Liver (tissue), 9 donors: Measurements from ENCODE around the gene IRF3. TPM values are rescaled to one million over a fixed set of nuclear protein-coding genes. Genes with fewer than 3 reads are reported as not detected.

Experiments
- DNase-seq: peaks from one replicate; pipeline ENCODE4 v3.0.0-alpha.2; 2017; ENCODE audit warnings: low spot score
- H3K27ac ChIP-seq, 2 donors: one replicate each; pipeline ENCODE4 v1.7.0; 2013; ENCODE audit warnings: inconsistent platforms in 2 of 2, low read length in 2 of 2, control low read depth in 1 of 2, low read depth in 1 of 2, mild to moderate bottlenecking in 1 of 2
- H3K27me3 ChIP-seq, 4 donors: one replicate each; pipeline versions ENCODE4 v1.6.1 to v1.7.0; 2013; ENCODE audit warnings: low read length in 3 of 4, inconsistent platforms in 1 of 4, mild to moderate bottlenecking in 1 of 4, moderate library complexity in 1 of 4; ENCODE audit not compliant: control insufficient read depth in 4 of 4, insufficient read depth in 4 of 4
- H3K36me3 ChIP-seq, 4 donors: one replicate each; pipeline versions ENCODE4 v1.6.1 to v1.7.0; 2013; ENCODE audit warnings: low read length in 3 of 4, mild to moderate bottlenecking in 3 of 4, low read depth in 1 of 4, moderate library complexity in 1 of 4; ENCODE audit not compliant: control insufficient read depth in 4 of 4, insufficient read depth in 3 of 4
- H3K4me1 ChIP-seq, 4 donors: one replicate each; pipeline versions ENCODE4 v1.6.1 to v1.7.0; 2013; ENCODE audit warnings: low read length in 3 of 4, mild to moderate bottlenecking in 3 of 4, moderate library complexity in 1 of 4; ENCODE audit not compliant: control insufficient read depth in 4 of 4, insufficient read depth in 4 of 4
- H3K4me3 ChIP-seq, 3 donors: one replicate each; pipeline versions ENCODE4 v1.6.1 to v1.7.0; 2013; ENCODE audit warnings: low read length in 3 of 3, control low read depth in 1 of 3, low read depth in 1 of 3, mild to moderate bottlenecking in 1 of 3
- H3K9ac ChIP-seq, 2 donors: one replicate each; pipeline ENCODE4 v1.7.0; 2013; ENCODE audit warnings: low read length in 2 of 2, mild to moderate bottlenecking in 2 of 2, moderate library complexity in 2 of 2, control low read depth in 1 of 2, low read depth in 1 of 2
- H3K9me3 ChIP-seq, 4 donors: one replicate each; pipeline versions ENCODE4 v1.6.1 to v1.7.0; 2013; ENCODE audit warnings: low read length in 3 of 4; ENCODE audit not compliant: control insufficient read depth in 4 of 4
- FOXA1 ChIP-seq: IDR thresholded peaks from 2 replicates; pipeline ENCODE4 v1.6.1; 2016; ENCODE audit warnings: antibody characterized with exemption
- FOXA2 ChIP-seq: IDR thresholded peaks from 2 replicates; pipeline ENCODE4 v1.6.1; 2016; ENCODE audit warnings: antibody characterized with exemption
- GABPA ChIP-seq, 2 donors: IDR thresholded peaks in 1 of 2; conservative IDR thresholded peaks in 1 of 2; 2 replicates each; pipeline ENCODE4 v1.6.1; 2016; ENCODE audit warnings: antibody characterized with exemption in 2 of 2, mild to moderate bottlenecking in 1 of 2, moderate library complexity in 1 of 2
- HNF4A ChIP-seq, 2 donors: conservative IDR thresholded peaks; 2 replicates each; pipeline ENCODE4 v1.6.1; 2016; ENCODE audit warnings: antibody characterized with exemption in 2 of 2, mild to moderate bottlenecking in 2 of 2
- HNF4G ChIP-seq: IDR thresholded peaks from 2 replicates; pipeline ENCODE4 v1.6.1; 2016; ENCODE audit warnings: antibody characterized with exemption
- JUND ChIP-seq, 2 donors: IDR thresholded peaks; 2 replicates each; pipeline ENCODE4 v1.6.1; 2016; ENCODE audit warnings: antibody characterized with exemption in 2 of 2
- NR2F2 ChIP-seq: IDR thresholded peaks from 2 replicates; pipeline ENCODE4 v1.6.1; 2016; ENCODE audit warnings: antibody characterized with exemption
- RAD21 ChIP-seq, 2 donors: IDR thresholded peaks; 2 replicates each; pipeline ENCODE4 v1.6.1; 2016; ENCODE audit warnings: antibody characterized with exemption in 2 of 2, mild to moderate bottlenecking in 2 of 2
- RXRA ChIP-seq, 2 donors: IDR thresholded peaks; 2 replicates each; pipeline ENCODE4 v1.6.1; 2017 to 2018; ENCODE audit warnings: antibody characterized with exemption in 2 of 2, mild to moderate bottlenecking in 1 of 2
- SP1 ChIP-seq: IDR thresholded peaks from 2 replicates; pipeline ENCODE4 v1.6.1; 2018; ENCODE audit warnings: antibody characterized with exemption, mild to moderate bottlenecking
- TAF1 ChIP-seq: conservative IDR thresholded peaks from 2 replicates; pipeline ENCODE4 v1.6.1; 2016; ENCODE audit warnings: antibody characterized with exemption, mild to moderate bottlenecking
- YY1 ChIP-seq: IDR thresholded peaks from 2 replicates; pipeline ENCODE4 v1.6.1; 2016; ENCODE audit warnings: antibody characterized with exemption, mild to moderate bottlenecking
- ZBTB33 ChIP-seq: IDR thresholded peaks from 2 replicates; pipeline ENCODE4 v1.6.1; 2016; ENCODE audit warnings: antibody characterized with exemption
- WGBS: extraction: QIAGEN DNeasy Blood & Tissue Kit; methylation state at CpG from one replicate; pipeline ENCODE4 v1.1.7; 2013; 5-methylcytosine and 5-hydroxymethylcytosine counted together
- polyA plus RNA-seq, 2 donors: library from polyadenylated mRNA; stranded (reverse) in 1 of 2; unstranded in 1 of 2; fragments of 200-250 nt in 1 of 2; fragments of >200 nt in 1 of 2; fragmentation: Nextera tagmentation in 1 of 2; extraction: Ambion mirVana in 1 of 2; gene quantifications; one replicate each; pipeline versions ENCODE4 v1.2.1 to v1.2.3, GENCODE V29; 2013 to 2015
- total RNA-seq, 2 donors: library from RNA; depleted of rRNA; stranded (reverse); fragments of >200 nt; gene quantifications; one replicate each; pipeline ENCODE4 v1.2.3, GENCODE V29; 2014
- TF ChIP-seq, protein P1 (sequence below): IDR thresholded peaks from 2 replicates; pipeline ENCODE4 v1.6.1; 2016; ENCODE audit warnings: antibody characterized with exemption
- TF ChIP-seq, protein P2 (sequence below): IDR thresholded peaks from 2 replicates; pipeline ENCODE4 v1.6.1; 2016; ENCODE audit warnings: antibody characterized with exemption
- TF ChIP-seq, protein P3 (sequence below): IDR thresholded peaks from 2 replicates; pipeline ENCODE4 v1.6.1; 2016; ENCODE audit warnings: antibody characterized with exemption, mild to moderate bottlenecking
- donor health status: healthy.
- donor health status: healthy.
- donor health status: healthy.
- donor health status: healthy.
- donor health status: healthy.

Gene IRF3
- total and polyA plus RNA-seq, 4 donors, result 18.2 to 33.6 (median 28.1) TPM

DNA sequence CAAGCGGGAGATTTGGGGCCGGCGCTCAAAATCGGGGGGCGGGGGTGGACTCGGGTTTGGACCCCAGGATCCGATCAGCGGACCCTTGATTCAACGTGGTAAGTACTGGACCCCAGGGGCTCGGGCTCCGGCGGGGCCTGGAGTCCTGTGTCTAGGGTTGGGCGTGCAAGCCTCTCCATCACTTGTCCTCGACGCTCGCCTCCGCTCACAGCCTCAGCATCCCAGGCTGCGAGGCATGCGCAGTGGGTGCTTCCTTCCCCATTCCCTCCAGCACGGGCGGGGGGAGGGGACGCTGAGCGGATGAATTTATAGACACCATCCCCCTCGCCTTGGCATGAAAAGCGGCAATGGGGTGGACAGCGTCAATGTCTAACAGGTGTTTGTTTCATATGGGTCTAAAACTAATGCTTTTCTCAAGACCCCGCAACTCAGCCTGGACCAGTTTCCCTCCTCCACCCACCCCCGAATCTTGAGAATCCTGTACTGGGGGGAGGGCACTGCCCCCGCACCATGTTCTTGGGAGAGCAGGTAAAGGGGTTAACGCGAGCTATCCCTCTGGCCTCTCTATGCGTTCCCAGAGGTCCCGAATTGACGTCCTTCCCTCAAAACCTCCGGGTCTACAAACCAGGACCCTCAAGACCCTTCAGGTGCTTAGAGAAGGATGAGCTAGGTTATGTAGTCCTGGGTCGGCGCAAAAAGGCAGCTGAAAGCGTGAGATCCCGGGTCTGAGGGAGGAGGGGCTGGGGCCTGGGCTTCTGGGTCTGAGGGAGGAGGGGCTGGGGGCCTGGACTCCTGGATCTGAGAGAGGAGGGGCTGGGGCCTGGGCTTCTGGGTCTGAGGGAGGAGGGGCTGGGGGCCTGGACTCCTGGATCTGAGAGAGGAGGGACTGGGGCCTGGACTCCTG is 25.8 kb upstream of the IRF3 start:
- H3K36me3 ChIP-seq, result peaks cover 0 to 10% (median 3%) of the 10 kb centered on the region in 4 donors
- peak overlapping the region in 1 of 2 donors; percentile 32 for H3K9ac ChIP-seq
- no peaks in the 10 kb centered on the region for H3K9me3 ChIP-seq
- H3K27ac ChIP-seq, result no peak overlapping the region
- H3K27me3 ChIP-seq, result no peaks in the 10 kb centered on the region
- 19% methylated on average over 39 of the region's 39 CpGs for WGBS
- no peak for DNase-seq
- peaks cover 3 to 29% (median 16%) of the 10 kb centered on the region in 4 donors for H3K4me1 ChIP-seq
- TF ChIP-seq, protein P1, sequence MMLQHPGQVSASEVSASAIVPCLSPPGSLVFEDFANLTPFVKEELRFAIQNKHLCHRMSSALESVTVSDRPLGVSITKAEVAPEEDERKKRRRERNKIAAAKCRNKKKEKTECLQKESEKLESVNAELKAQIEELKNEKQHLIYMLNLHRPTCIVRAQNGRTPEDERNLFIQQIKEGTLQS, result no peak
- no peak for TF ChIP-seq GABPA (IDR thresholded peaks at IDR 0.05 in 1 of 2, conservative IDR thresholded peaks at IDR 0.05 in 1 of 2)
- TF ChIP-seq, protein P2, sequence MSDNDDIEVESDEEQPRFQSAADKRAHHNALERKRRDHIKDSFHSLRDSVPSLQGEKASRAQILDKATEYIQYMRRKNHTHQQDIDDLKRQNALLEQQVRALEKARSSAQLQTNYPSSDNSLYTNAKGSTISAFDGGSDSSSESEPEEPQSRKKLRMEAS, result no peak
- TF ChIP-seq HNF4A (conservative IDR thresholded peaks at IDR 0.05), result no peak
- TF ChIP-seq, protein P3, sequence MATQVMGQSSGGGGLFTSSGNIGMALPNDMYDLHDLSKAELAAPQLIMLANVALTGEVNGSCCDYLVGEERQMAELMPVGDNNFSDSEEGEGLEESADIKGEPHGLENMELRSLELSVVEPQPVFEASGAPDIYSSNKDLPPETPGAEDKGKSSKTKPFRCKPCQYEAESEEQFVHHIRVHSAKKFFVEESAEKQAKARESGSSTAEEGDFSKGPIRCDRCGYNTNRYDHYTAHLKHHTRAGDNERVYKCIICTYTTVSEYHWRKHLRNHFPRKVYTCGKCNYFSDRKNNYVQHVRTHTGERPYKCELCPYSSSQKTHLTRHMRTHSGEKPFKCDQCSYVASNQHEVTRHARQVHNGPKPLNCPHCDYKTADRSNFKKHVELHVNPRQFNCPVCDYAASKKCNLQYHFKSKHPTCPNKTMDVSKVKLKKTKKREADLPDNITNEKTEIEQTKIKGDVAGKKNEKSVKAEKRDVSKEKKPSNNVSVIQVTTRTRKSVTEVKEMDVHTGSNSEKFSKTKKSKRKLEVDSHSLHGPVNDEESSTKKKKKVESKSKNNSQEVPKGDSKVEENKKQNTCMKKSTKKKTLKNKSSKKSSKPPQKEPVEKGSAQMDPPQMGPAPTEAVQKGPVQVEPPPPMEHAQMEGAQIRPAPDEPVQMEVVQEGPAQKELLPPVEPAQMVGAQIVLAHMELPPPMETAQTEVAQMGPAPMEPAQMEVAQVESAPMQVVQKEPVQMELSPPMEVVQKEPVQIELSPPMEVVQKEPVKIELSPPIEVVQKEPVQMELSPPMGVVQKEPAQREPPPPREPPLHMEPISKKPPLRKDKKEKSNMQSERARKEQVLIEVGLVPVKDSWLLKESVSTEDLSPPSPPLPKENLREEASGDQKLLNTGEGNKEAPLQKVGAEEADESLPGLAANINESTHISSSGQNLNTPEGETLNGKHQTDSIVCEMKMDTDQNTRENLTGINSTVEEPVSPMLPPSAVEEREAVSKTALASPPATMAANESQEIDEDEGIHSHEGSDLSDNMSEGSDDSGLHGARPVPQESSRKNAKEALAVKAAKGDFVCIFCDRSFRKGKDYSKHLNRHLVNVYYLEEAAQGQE, result no peak
- TF ChIP-seq NR2F2, result no peak
- no peak for TF ChIP-seq HNF4G
- TF ChIP-seq FOXA1, result no peak
- no peak for TF ChIP-seq ZBTB33
- TF ChIP-seq SP1, result no peak
- TF ChIP-seq YY1, result no peak
- no peak for TF ChIP-seq JUND (IDR thresholded peaks at IDR 0.05)
- no peak for TF ChIP-seq TAF1
- TF ChIP-seq FOXA2, result no peak
- TF ChIP-seq RAD21 (IDR thresholded peaks at IDR 0.05), result no peak
- no peak for TF ChIP-seq RXRA (IDR thresholded peaks at IDR 0.05)
- H3K4me3 ChIP-seq, result peak overlapping the region in 1 of 3 donors; percentile 28

DNA sequence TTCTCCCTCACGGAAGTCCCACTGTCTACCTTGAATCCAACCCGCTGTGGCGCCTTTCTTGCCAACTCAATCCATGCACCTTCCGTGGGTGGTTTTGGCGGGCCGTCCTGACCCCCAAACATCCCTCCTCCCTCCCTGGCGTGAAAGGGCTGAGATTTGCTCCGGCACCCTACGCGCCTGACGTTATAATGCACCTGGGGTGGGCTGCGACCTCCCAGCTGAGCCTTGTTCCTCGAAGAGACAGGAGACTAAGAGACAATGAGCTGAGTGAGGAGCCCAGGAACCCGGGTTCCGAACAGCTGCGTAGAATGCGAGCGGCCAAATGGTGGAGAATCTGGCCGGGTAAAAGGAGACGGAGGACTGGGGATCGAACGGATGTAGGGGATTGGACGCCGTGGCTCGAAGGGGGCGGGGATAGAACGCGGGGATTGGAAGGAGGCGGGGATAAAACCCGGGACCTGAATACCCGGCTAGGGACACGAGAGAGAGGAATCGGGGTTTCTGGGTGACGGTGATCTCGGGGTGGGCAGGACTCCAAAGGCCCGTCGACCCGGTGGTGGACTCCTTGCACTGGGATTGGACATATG is 25.1 kb upstream of the IRF3 start, which contains the start of gene CPT1C:
CPT1C (plus strand) TSS at position 461 of the 587 bp plus-strand sequence. CDS start 1,137 bp downstream, outside the sequence.
- H3K27me3 ChIP-seq, result no peaks in the 10 kb centered on the region
- H3K9ac ChIP-seq, result peak within 1 kb of the TSS; percentile 32 to 37
- no peak for TF ChIP-seq JUND (IDR thresholded peaks at IDR 0.05)
- no peak for TF ChIP-seq SP1
- TF ChIP-seq, protein P1, result no peak
- no peak for TF ChIP-seq YY1
- no peak for TF ChIP-seq TAF1
- TF ChIP-seq FOXA1, result no peak
- peaks cover 0 to 16% (median 6%) of the 10 kb centered on the region in 4 donors for H3K36me3 ChIP-seq
- WGBS, result 3% methylated on average over 38 of the region's 38 CpGs
- peak within 1 kb of the TSS in 2 of 3 donors; percentile 28 to 42 for H3K4me3 ChIP-seq
- H3K27ac ChIP-seq, result peak within 1 kb of the TSS in 1 of 2 donors; percentile 40
- no peaks in the 10 kb centered on the region for H3K9me3 ChIP-seq
- peaks cover 3 to 33% (median 16%) of the 10 kb centered on the region in 4 donors for H3K4me1 ChIP-seq
- DNase-seq, result no peak
